ENCODE measurements around the gene NAB2.

DNA sequence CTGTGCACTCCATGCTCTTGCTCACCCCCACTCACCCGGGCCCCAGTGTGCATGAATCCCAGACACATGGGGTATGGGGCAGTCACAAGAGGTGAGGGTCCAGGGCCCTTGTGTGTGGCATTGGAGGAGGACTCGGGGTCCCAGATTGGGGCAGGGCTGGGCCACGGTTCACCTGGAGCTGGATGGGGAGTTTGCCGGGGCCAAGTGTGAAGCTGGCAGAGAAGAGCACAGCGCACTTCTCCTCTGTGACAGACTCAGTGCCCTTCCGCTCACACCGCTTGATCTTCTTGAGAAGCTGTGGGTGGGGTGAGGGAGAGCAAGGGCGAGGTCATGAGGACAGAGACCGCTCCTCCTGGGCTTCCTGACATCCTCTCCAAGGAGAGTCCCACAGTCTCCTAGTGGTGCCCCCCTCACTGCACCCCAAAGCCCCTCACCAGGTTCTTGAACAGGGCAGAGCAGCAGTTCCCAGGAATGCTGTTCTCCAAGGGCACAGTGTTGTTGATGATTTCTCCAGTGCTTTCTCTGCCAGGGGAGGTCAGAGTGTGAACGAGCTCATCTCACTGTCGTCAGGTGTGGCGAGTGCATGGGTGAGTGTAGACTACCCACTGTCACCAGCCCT lies 15.5 kb downstream of the NAB2 start:
- TF ChIP-seq CTCF (IDR thresholded peaks at IDR 0.05) (no peak), POLR2A (IDR thresholded peaks at IDR 0.05) (no peak), POLR2AphosphoS5 (IDR thresholded peaks at IDR 0.05) (no peak)
